Suprapubic skin (tissue), 4 donors: ENCODE measurements around the gene GJD2.

Experiments
- EP300 ChIP-seq: sonication (generic); formaldehyde crosslinking; IDR thresholded peaks from one replicate; pipeline ENCODE4 v1.6.1; 2017; ENCODE audit warnings: antibody characterized with exemption
- POLR2AphosphoS5 ChIP-seq, 3 donors: sonication (generic); formaldehyde crosslinking; IDR thresholded peaks; one replicate each; pipeline ENCODE4 v1.6.1; 2017; ENCODE audit warnings: antibody characterized with exemption in 3 of 3

GRCh38 chr15:34753236-34753894 is 1.4 kb downstream of the GJD2 start:
- TF ChIP-seq POLR2AphosphoS5 (IDR thresholded peaks at IDR 0.05) (no peak), EP300 (no peak)
